GM21526 (cell line): ENCODE measurements around the gene OTUD3.
"Not testable (repeated sequence)": the region's sequence is repeated elsewhere in the genome, so short reads cannot be mapped to it uniquely, and the experiment has no call there.

Experiments used
- ATAC-seq: cut with Tn5 transposase; IDR thresholded peaks from one replicate; pipeline ENCODE4 v1.9.1; 2021; ENCODE audit warnings: moderate library complexity; ENCODE audit not compliant: unreplicated experiment, low FRiP score

Gene OTUD3

DNA sequence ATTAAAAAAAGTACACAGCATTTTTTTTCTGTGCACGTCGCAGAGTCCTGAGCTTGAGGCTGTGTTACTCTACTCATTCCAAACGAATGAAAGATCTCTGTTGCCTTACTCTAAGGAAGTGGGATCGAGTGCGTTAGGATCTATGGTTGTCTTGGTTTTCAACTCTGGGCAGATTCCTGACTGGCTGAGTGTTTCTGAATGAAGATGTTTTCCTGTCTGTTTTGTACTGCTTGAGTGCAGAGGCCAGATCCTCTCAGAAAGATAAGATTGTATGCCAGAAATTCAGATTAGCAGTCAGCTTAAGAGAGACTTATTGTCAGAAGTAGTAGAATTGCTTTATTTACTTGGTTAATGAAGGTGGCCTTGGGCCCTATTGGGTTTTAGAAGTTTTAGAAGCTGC lies 27.2 kb downstream of the OTUD3 start:
- ATAC-seq, result no peak

DNA sequence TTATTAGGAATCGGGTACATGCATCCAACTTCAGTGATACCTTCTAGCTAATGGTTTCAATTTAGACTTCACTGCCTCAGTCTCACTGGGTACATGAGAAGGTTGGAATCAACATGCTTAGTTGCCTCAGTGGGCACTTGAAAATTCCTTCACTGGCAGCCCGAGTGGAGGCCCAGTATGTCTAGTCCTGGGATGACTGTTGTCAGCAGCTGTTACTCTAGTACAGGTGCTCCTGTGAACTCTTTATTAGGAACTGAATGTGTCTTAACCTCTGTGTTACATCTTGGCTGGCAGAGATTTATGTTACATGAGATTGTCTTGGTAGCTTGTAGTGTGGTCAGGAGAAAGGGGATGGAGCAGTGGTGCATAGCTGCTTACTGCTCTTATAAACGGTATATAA lies 27.8 kb downstream of the OTUD3 start:
- ATAC-seq, result no peak

DNA sequence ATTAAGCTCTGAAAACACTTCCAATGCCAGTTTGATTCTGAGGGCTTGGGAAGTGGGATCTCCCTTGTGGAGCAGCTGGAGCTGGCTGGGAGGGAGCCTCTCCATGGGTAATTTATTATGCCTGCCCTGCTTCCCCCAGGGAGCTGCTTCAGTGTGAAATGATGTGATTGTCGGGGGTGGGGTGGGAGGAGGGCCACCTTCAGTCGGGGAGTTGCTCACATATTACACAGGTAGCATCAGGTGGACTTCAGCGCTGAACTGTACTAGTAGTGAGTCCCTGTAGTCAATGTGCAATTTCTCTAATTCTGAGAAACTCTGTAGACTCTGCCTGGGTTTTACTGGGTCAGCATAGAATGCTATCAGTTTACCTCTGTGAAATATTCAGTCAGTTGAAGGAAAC lies 28.5 kb downstream of the OTUD3 start:
- ATAC-seq, result no peak

DNA sequence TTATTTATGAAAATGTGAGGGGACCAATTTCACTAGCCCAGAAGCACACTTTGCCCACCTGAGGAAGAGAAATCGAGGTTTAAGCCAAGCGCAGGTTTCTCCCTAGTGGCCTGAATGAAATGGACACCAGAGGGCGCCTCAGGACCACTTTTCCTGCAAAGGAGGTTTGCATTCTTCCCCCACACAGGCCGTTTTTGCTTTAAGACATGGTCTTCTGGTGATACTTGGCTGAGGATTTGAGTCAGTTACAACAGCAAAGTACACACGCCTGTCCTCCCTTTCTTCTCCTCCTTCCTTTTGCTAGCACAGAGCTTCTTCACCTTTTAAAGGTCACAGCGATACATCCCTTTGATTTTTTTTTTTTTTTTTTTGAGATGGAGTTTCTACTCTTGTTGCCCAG lies 35.9 kb downstream of the OTUD3 start:
- no peak for ATAC-seq

DNA sequence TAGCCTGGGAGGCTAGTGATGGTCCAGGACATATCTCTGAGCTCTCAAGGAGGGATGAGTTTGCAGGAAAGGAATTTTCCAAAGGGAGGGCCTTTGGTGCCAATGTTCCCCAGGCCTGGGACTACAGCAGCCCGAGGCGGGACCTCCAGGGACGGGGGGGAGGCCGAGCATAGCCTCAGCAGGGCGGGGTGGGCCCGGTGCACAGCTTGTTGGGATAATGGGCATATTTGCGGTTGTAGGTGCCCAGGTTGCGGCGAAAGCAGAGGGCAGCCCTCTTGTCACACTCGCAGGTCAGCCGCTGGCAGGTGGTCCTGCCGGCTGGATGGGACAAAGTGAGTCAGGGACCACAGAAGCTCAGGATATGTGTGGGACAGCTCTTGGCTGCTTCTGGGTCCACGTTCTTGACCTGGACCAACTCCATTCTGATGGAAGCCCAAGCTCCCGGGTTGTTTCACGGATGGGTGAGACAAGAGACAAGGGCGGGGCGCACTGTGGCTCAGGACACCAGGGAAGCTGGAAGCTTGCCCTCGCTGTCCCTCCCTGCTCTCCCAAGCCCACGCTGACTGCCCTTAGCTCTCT lies 38.0 kb downstream of the OTUD3 start:
- ATAC-seq, result no peak

DNA sequence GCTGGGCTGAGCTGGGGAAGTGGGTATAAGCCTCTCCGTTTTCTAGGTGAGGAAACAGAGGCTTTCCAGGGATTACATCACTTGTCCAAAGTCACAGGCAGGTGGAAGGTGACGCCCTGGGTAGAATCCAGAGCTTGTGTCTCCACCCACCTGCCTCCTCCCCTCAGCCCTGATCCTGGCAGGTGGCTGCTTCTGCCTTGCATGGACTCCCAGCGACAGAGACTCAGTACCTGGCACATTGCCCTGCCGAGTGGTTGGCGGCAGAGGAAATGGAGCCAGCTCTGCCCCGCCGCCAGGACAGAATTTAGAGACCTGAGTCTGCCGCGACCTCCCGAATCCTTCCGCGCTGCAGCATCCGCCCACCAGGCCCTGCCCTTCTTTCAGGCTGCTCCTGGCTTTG lies 39.1 kb downstream of the OTUD3 start:
- no peak for ATAC-seq

DNA sequence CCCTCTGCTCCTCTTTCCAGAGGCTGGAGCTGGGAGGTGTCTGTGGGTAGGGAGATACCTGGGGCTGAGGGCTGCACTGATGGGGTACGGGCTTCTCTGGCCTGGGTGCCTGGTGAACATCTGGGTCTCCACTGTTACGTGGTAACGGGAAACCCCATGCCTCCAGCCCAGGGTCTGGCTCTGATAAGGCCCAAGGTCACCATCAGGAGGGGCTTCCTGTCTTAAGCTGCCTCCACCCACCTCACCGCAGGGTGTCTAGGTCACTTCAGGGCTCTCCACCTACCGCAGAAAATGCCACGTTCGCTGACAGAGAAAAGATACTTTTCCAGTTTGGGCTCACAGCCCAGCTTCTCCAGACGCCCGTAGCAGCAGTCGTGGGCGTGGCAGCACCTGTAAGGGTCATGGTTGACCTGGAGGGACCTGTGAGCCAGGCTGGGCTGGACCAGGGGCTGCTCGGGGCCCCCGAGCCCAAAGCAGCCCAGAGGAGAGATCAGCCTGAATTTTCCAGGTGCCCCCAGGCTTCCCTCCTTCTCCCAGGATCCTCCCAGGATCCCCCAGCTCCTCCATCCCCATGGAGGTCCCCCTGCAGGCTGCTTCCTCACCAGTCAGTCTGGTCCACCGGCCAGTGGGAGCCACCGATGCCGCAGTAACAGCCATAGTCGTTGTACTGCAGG lies 40.0 kb downstream of the OTUD3 start:
- no peak for ATAC-seq

DNA sequence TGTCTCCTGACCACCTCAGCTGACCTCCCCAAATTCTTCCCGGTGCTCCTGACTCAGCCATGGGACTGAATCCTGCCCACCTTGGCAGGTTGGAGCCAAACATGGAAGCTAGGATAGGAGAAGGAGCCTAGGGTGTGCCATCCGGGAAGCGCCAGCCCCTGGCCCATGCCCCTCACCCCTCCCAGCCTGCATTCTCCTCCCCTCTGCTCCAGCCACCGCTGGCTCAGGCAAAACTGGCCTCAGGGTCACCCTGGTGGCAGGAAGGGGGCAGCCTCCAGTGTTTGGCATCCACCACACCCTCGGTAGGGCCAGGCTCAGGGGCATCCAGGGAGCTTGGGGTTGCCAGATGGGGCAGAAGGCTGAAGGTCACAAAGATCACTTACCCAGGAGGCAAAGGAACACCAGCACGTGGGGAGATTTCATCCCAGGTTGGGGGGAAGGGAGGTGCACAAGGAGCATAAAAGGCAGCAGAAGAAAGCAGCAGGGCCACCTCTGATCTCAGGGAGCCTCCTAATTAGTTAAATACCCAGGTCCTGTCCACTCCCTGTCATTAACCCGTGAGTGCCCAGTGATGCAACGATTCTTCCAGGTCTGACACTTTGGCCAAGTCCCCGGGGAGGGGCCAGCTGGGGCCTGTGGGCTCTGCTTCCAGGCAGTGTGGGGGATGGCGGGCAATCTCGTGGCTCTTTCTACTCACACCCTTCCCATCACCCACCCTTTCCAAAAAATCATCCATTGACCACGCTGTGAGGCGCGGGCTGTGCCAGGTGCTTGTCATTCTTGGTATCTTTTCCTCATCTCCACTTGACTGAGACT lies 41.1 kb downstream of the OTUD3 start, which contains the start of gene PLA2G2E:
Gene PLA2G2E, minus strand, starts transcription at position 481 of the 816 bp plus-strand sequence. Its CDS starts 58 bp downstream, at position 423.
- ATAC-seq, result no peak

DNA sequence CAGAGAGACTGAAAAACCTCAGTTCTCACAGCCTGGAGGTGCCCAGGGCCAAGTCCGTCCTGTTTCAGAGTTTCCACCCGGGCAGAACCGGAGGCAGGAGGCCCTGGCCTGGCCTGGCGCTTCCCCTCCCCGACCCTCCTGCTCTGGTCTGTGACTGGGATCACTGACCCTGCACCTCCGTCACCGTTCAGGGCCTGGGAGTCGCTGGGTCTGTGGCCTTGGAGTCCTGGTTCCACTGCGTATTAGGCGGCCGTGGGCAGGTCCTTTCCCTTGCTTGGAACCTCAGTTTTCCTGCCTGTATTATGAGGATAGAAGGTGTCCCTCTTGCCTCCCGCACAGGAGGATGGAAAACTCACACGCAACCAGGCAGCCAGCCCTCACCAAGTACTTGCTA lies 41.8 kb downstream of the OTUD3 start:
- no peak for ATAC-seq

DNA sequence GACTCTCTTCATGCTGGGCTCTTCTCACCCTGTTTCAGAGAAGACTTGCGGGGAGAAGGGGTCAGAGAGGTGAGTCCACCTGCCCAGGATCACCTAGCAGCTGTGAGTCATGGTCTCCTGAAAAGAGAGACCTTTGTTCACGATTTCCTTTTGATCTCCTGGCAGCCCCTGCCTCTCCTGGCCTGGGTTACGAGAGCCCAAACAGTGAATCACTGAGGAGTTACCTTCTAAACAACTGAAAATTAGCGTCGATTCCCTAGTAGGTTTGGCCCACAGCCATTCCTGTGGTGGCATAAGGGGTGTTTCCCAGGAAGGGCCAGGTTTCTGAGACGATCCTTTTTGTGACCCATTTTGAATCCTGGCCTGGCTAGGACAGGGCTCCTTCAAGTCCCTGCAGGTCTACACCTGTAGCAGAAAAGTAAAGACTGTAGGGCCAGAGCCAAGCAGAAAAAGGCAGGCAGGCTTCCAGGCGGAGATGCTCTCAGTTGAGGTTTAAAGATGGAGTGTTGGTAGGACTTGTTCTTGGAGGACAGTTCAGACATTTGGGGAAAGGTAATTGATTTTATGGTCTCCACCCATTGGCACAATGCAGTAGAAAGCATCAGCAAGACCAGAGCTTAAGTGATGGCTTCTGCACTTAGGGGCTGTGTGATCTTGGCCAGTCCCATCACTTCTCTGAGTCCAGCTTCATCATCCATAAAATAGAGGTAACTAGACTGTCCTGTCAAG lies 43.3 kb downstream of the OTUD3 start:
- no peak for ATAC-seq

DNA sequence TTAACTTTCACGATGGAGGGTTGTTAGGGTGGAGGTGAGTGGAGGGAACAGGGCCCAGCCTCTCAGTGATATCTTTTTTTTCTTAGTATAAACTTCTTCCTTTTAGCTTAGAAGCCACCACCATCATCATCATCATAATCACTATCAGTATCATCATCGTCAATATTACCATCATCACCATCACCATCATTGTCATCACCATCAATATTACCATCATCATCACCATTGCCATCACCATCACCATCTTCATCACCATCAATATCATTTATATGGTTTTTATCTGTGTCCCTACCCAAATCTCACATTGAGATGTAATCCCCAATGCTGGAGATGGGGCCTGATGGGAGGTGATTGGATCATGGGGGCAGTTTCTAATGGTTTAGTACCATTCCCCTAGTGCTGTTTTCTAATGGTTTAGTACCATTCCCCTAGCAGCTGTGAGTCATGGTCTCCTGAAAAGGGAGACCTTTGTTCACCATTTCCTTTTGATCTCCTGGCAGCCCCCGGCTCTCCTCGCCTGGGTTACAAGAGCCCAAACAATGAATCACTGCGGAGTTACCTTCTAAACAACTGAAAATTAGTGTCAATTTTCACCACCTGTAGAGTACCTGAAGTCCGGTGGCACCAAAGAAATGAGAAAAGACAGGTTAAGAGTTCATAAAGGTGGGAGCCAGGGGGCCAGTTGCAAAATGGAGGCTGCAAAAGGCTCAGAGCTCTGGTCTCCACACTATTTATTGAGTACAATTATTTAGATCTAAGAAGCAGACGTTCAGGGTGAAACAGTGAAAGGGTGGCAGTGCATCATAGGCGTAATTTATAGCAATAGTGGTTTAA lies 44.3 kb downstream of the OTUD3 start:
- no peak for ATAC-seq

DNA sequence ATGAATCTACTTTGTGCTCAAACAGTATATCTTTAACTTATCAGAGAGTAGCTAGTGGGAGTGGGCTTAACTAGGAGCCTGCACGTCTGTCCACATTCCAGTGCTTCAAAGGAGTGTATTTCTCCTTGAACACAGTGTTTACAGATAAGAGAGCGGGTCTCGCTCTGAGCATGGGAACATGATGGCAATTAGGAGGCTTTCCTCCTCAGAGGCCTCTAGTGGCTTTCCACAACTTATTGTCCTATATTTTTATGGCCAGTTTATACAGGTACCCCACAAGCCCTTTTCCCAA lies 44.9 kb downstream of the OTUD3 start:
- ATAC-seq, result not testable (repeated sequence)

DNA sequence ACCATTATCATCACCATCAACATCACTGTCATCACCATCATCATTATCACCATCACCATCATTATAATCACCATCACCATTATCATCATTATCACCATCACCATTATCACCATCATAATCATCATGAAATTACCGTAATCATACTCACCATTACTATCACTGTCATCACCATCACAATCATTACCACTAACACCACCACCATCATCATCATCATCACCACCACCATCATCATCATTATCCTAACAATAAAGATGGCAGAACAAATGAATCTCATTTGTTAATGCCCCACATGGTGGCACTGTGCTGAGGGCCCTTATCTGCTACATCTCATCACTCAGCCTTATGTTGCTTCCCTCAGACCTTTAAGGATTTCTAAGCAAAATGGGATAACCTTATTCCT lies 50.7 kb downstream of the OTUD3 start:
- no peak for ATAC-seq

DNA sequence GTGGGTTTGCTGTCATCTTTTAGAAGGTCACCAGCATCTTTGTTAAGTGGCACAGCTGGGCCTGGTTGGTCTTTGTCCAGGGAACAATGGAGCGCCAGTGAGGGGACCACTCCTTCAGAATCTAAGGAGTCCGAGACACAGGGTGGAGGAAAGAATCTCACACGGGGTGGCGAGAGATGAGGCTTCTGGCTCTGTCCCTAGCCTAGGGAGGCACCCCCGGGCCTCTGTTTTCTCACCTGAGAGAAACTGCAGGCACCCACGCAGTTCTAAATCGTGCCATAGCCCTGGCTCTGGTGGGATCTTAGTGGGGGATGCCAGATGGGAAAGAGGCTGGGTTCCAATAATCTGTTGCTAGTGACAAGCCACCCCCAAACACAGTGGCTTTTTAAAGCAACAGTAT lies 52.1 kb downstream of the OTUD3 start:
- no peak for ATAC-seq

DNA sequence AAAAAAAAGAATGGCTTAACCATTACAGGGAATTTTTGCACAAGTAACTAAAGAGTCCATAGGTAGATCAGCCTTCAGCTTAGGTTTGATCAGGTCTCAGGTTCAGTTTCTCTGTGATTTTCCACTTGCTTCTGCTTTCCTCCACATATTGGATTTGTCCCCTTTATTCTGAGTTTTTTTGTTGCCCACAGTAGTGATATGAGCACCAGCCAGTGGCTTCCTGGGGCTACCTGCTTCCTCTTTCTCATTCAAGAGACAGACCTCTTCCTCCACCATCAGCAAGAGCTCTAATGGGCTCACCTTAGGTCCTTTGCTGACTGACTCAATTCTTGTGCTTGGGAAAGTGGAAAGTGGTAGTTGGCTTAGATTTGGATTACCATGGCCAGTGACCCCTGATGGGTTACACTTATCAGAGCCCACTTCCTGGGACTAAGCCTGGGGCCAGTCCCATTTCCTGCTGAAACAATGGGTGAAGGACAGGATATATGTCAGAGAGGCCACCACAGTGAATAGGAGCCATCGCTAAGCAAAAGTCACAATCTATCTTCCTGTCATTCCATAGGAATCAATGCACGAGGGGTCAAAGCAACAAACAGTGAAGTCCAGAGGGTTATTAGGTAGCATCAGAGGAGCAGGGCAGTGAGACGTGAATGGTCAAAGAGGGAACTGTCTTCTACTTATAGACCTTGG lies 54.0 kb downstream of the OTUD3 start:
- no peak for ATAC-seq

DNA sequence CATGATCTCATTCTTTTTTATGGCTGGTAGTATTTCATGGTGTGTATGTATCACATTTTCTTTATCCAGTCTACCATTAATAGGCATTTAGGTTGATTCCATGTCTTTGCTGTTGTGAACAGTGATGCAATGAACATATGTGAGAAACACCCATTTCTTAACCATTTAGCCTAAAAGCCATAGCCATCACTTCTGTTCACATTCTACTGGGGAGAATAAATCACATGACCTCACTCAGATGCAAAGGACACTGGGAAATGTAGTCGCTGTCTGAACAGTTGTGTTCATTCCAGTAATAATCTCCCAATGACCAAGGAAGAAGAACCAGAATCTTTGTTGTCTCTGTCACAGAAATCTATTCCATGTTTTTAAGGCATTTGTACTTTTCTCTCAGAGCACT lies 56.3 kb downstream of the OTUD3 start:
- ATAC-seq, result no peak

DNA sequence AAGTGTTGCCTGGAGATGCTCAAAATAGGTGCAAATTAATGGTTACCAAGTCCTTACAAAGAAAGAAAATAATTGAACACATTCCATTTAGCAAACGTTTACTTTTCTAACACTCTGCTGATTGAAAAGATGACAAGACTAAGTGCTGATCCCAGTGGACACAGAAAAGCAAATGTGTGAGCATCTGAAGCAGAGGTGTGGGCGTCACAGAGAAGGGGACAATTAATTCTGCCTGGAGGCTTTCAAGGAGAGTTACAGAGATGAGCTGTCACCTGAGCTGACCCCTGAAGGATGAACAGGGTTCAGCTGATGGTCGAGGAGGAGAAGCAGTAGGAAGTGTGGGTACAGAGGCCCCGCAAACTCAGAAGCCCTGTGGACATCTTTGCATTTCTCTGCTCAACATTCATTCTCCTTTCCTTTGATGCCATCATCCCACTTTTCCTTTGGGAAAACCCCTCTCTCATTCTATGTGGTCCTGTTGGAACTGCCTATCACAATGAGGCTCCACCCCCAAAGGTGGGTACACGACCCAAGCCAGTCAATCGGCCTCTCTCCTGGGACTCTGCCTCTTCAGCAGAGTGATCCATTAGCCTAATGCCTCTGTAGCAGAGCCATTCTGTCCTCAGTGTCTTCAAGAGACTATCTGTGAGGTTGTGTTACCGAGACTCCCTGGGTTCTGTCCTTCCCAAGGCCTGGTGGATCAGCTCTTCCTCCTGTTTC lies 58.5 kb downstream of the OTUD3 start:
- no peak for ATAC-seq

DNA sequence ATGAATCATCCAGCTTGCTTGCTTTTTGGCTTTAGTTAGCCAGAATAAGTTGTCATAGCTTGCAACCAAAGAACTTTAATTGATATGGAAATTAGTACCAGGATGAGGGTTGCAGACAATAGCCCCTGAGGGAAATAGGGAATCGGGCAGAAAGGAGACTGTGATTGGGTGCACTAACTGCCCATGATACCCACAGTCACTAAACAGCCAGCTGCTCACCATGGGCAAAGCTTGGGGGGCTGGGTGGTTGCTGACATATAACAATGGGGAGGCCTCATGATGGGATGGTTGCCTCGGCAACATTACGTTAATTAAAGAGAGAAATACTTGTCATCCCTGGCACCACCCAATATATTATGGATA lies 59.0 kb downstream of the OTUD3 start:
- ATAC-seq, result no peak

DNA sequence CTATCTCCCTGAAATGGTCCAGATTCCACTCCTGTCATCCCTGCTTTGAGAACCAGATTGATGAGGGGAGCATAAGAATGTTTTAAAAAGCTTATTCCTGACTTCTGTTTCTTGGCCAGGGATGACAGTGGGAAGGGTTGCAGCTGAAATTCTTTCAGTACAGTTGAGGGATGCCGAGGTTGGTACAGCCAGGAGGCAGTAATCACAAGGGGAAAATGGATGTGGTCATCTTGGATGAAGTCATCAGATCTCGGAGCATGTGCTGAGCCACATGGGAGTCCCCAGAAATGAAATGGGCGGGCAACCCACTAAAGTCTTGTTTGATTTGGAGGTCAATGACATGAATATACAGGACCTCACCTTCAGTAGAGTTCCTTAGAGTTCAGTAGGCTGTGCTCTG lies 59.9 kb downstream of the OTUD3 start:
- ATAC-seq, result no peak
